BLaER1 (cell line): ENCODE measurements around the gene UNC45A.
A peak's percentile ranks its signal among the peaks of the same experiment; 100 is the strongest.
"Not testable (repeated sequence)": the region's sequence is repeated elsewhere in the genome, so short reads cannot be mapped to it uniquely, and the experiment has no call there.

Experiments used
- H3K27ac ChIP-seq: shearing (Covaris generic); formaldehyde crosslinking; 2 replicates; pipeline ENCODE4 v1.8.1; 2022
- H3K27me3 ChIP-seq: shearing (Covaris generic); formaldehyde crosslinking; 2 replicates; pipeline ENCODE4 v1.8.1; 2022
- H3K36me3 ChIP-seq: shearing (Covaris generic); formaldehyde crosslinking; 2 replicates; pipeline ENCODE4 v1.8.1; 2022
- H3K4me1 ChIP-seq: shearing (Covaris generic); formaldehyde crosslinking; 2 replicates; pipeline ENCODE4 v1.8.1; 2022
- H3K4me2 ChIP-seq: shearing (Covaris generic); formaldehyde crosslinking; 2 replicates; pipeline ENCODE4 v1.8.1; 2022
- H3K4me3 ChIP-seq: shearing (Covaris generic); formaldehyde crosslinking; 2 replicates; pipeline ENCODE4 v1.8.1; 2022
- H3K9ac ChIP-seq: shearing (Covaris generic); formaldehyde crosslinking; 2 replicates; pipeline ENCODE4 v1.8.1; 2022
- H3K9me3 ChIP-seq: shearing (Covaris generic); formaldehyde crosslinking; 2 replicates; pipeline ENCODE4 v1.8.1; 2022
- H4K20me1 ChIP-seq: shearing (Covaris generic); formaldehyde crosslinking; 2 replicates; pipeline ENCODE4 v1.8.1; 2022
- Cebpa-rat ChIP-seq: shearing (Covaris generic); IDR thresholded peaks from 2 replicates; pipeline ENCODE4 v1.8.1; 2022

The UNC45A gene

GRCh38 chr15:90892498-90893174 is 42.4 kb upstream of the UNC45A start:
- Histone ChIP-seq H4K20me1 (peaks cover 20% of the 10 kb centered on the region; the same call in 1 of the 2 replicates), H3K9me3 (no peaks in the 10 kb centered on the region), H3K27me3 (no peaks in the 10 kb centered on the region), H3K9ac (no peak overlapping the region), H3K4me1 (peaks cover 14% of the 10 kb centered on the region), H3K36me3 (peaks cover 87% of the 10 kb centered on the region), H3K4me2 (no peak overlapping the region), H3K27ac (no peak overlapping the region), H3K4me3 (no peak overlapping the region)
- TF ChIP-seq Cebpa-rat: no peak

GRCh38 chr15:90893175-90894090 is 41.7 kb upstream of the UNC45A start:
- no peak for TF ChIP-seq Cebpa-rat
- H3K27me3 ChIP-seq: no peaks in the 10 kb centered on the region
- H3K27ac ChIP-seq: no peak overlapping the region
- peaks cover 17% of the 10 kb centered on the region; the same call in 1 of the 2 replicates for H4K20me1 ChIP-seq
- no peak overlapping the region for H3K4me2 ChIP-seq
- peaks cover 19% of the 10 kb centered on the region for H3K4me1 ChIP-seq
- no peak overlapping the region for H3K4me3 ChIP-seq
- peaks cover 79% of the 10 kb centered on the region for H3K36me3 ChIP-seq
- no peaks in the 10 kb centered on the region for H3K9me3 ChIP-seq
- no peak overlapping the region for H3K9ac ChIP-seq

- no peaks in the 10 kb centered on the region for H3K9me3 ChIP-seq
- no peak overlapping the region for H3K4me3 ChIP-seq
- no peaks in the 10 kb centered on the region for H3K27me3 ChIP-seq
- no peak overlapping the region for H3K27ac ChIP-seq
- H3K36me3 ChIP-seq: peaks cover 58% of the 10 kb centered on the region
- no peak overlapping the region for H3K9ac ChIP-seq
- TF ChIP-seq Cebpa-rat: no peak
- peaks cover 19% of the 10 kb centered on the region for H3K4me1 ChIP-seq
- no peak overlapping the region for H3K4me2 ChIP-seq
- peaks cover 17% of the 10 kb centered on the region; the same call in 1 of the 2 replicates for H4K20me1 ChIP-seq
Observed at GRCh38 chr15:90895571-90896117, 39.4 kb upstream of the UNC45A start.

GRCh38 chr15:90897131-90897655 is 37.9 kb upstream of the UNC45A start:
- not testable (repeated sequence) for H3K27ac ChIP-seq

GRCh38 chr15:90901175-90902039 is 33.7 kb upstream of the UNC45A start:
- H3K4me2 ChIP-seq: peak overlapping the region; percentile 94
- peak overlapping the region; percentile 94 for H3K27ac ChIP-seq
- no peaks in the 10 kb centered on the region for H3K27me3 ChIP-seq
- H3K4me3 ChIP-seq: peak overlapping the region; percentile 90
- peaks cover 46% of the 10 kb centered on the region for H3K4me1 ChIP-seq
- H3K36me3 ChIP-seq: peaks cover 19% of the 10 kb centered on the region
- H3K9ac ChIP-seq: peak overlapping the region; percentile 93; the same call in 1 of the 2 replicates
- no peak for TF ChIP-seq Cebpa-rat
- peaks cover under 1% of the 10 kb centered on the region; the same call in 1 of the 2 replicates for H4K20me1 ChIP-seq
- no peaks in the 10 kb centered on the region for H3K9me3 ChIP-seq

More at GRCh38 chr15:90897131-90897655, 37.9 kb upstream of the UNC45A start:
- not testable (repeated sequence) for H4K20me1 ChIP-seq, H3K9me3 ChIP-seq, H3K9ac ChIP-seq, H3K27me3 ChIP-seq, H3K4me3 ChIP-seq
- H3K4me2 ChIP-seq: peak overlapping the region; percentile 25
- H3K4me1 ChIP-seq: peaks cover 32% of the 10 kb centered on the region
- H3K36me3 ChIP-seq: peaks cover 42% of the 10 kb centered on the region

GRCh38 chr15:90902040-90902839 is 32.8 kb upstream of the UNC45A start:
- Histone ChIP-seq H3K27ac (peak overlapping the region; percentile 94), H3K27me3 (no peaks in the 10 kb centered on the region), H3K4me3 (peak overlapping the region; percentile 90), H3K9ac (peak overlapping the region; percentile 93), H3K9me3 (no peaks in the 10 kb centered on the region), H4K20me1 (peaks cover 4% of the 10 kb centered on the region; the same call in 1 of the 2 replicates), H3K4me2 (peak overlapping the region; percentile 94), H3K36me3 (peaks cover 27% of the 10 kb centered on the region), H3K4me1 (peaks cover 38% of the 10 kb centered on the region)
- TF ChIP-seq Cebpa-rat: no peak

GRCh38 chr15:90902840-90903732 is 32.0 kb upstream of the UNC45A start, which contains the start of gene MAN2A2:
Gene MAN2A2 (plus strand): TSS chr15:90903302. CDS start chr15:90904208, 906 bp downstream.
- H3K27ac ChIP-seq: peak within 1 kb of the TSS; percentile 94
- no peaks in the 10 kb centered on the region for H3K27me3 ChIP-seq
- peak within 1 kb of the TSS; percentile 93 for H3K9ac ChIP-seq
- H4K20me1 ChIP-seq: peaks cover 4% of the 10 kb centered on the region; the same call in 1 of the 2 replicates
- peaks cover 35% of the 10 kb centered on the region for H3K36me3 ChIP-seq
- no peak for TF ChIP-seq Cebpa-rat
- H3K4me1 ChIP-seq: peaks cover 29% of the 10 kb centered on the region
- H3K4me3 ChIP-seq: peak within 1 kb of the TSS; percentile 90
- H3K9me3 ChIP-seq: no peaks in the 10 kb centered on the region
- peak within 1 kb of the TSS; percentile 94 for H3K4me2 ChIP-seq
